Type B pancreatic cell (in vitro differentiated cells): Measurements from ENCODE around the gene ABLIM1. TPM values are rescaled to one million over a fixed set of nuclear protein-coding genes. Genes with fewer than 3 reads are reported as not detected.

Experiments
- DNase-seq: peaks from one replicate; pipeline ENCODE4 v3.0.0; 2021; ENCODE audit warnings: mixed read lengths; ENCODE audit not compliant: unreplicated experiment; ENCODE audit errors: extremely low spot score
- H3K27ac Mint-ChIP-seq: 2 replicates; pipeline ENCODE4 v1.8.0; 2021; ENCODE audit warnings: mild to moderate bottlenecking, mixed read lengths
- H3K27me3 Mint-ChIP-seq: 2 replicates; pipeline ENCODE4 v1.8.0; 2021; ENCODE audit warnings: mixed read lengths
- H3K36me3 Mint-ChIP-seq: 2 replicates; pipeline ENCODE4 v1.8.0; 2021; ENCODE audit warnings: mixed read lengths
- H3K4me1 Mint-ChIP-seq: one replicate; pipeline ENCODE4 v1.8.0; 2021; ENCODE audit warnings: mixed read lengths; ENCODE audit not compliant: unreplicated experiment
- H3K4me3 Mint-ChIP-seq: 2 replicates; pipeline ENCODE4 v1.8.0; 2021; ENCODE audit warnings: mild to moderate bottlenecking, mixed read lengths
- H3K9me3 Mint-ChIP-seq: 2 replicates; pipeline ENCODE4 v1.8.0; 2021; ENCODE audit warnings: mixed read lengths
- total RNA-seq: library from RNA; stranded (reverse); gene quantifications from 2 replicates; pipeline ENCODE4 v1.2.1, GENCODE V29; 2021; ENCODE audit warnings: low replicate concordance
- TF ChIP-seq, protein P1 (sequence below): fragments of 200-600 bp; sonication (generic); conservative IDR thresholded peaks from 2 replicates; pipeline ENCODE4 v1.5.0; 2021; ENCODE audit warnings: antibody characterized with exemption, mild to moderate bottlenecking

ABLIM1 gene
- total RNA-seq, 1 donor from 2014 or later: 77.7 TPM

DNA sequence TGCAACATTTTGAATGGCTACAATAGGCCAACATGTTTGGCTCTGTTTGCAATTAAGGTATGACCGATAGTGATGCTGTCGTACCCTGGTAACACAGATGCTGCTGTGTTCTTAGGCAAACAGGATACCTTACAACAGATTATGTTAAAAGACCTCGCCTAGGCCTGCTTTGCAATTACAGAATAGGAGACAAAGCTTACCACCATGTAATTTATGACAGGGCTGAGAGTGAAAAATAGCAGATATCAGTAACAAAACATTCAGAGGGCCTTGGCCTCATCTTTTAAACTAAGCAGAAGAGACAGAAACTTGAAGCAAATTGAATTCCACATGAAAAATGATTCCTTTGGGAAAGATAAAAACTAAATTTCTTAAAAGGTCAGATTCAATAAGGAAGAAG is 29.4 kb upstream of the ABLIM1 start:
- TF ChIP-seq, protein P1, sequence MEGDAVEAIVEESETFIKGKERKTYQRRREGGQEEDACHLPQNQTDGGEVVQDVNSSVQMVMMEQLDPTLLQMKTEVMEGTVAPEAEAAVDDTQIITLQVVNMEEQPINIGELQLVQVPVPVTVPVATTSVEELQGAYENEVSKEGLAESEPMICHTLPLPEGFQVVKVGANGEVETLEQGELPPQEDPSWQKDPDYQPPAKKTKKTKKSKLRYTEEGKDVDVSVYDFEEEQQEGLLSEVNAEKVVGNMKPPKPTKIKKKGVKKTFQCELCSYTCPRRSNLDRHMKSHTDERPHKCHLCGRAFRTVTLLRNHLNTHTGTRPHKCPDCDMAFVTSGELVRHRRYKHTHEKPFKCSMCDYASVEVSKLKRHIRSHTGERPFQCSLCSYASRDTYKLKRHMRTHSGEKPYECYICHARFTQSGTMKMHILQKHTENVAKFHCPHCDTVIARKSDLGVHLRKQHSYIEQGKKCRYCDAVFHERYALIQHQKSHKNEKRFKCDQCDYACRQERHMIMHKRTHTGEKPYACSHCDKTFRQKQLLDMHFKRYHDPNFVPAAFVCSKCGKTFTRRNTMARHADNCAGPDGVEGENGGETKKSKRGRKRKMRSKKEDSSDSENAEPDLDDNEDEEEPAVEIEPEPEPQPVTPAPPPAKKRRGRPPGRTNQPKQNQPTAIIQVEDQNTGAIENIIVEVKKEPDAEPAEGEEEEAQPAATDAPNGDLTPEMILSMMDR: no peak
- DNase-seq: no peak
- Mint-ChIP-seq H3K27me3 (no peaks in the 10 kb centered on the region), H3K4me3 (peak overlapping the region; percentile 13), H3K36me3 (no peaks in the 10 kb centered on the region), H3K27ac (peak overlapping the region; percentile 64), H3K4me1 (peaks cover 43% of the 10 kb centered on the region), H3K9me3 (peaks cover 4% of the 10 kb centered on the region)

DNA sequence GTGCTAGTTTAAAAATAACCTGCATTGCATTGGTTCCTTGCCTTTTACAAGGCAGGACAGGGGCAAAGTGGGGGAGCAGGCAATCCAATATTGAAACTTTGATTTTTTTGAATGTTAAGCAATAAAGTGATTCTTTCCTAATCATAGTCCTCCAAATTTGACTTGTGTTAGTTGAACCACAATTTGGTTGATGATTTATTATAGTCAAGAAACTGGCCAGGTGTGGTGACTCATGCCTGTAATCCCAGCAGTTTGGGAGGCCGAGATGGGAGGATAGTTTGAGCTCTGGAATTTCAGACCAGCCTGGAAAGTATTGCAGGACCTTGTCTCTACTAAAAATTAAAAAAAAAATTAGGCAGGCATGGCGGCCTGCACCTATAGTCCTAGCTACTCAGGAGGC is 27.9 kb upstream of the ABLIM1 start:
- H3K36me3 Mint-ChIP-seq: no peaks in the 10 kb centered on the region
- DNase-seq: no peak
- peaks cover 44% of the 10 kb centered on the region for H3K4me1 Mint-ChIP-seq
- TF ChIP-seq, protein P1: no peak
- H3K9me3 Mint-ChIP-seq: peaks cover 4% of the 10 kb centered on the region
- H3K4me3 Mint-ChIP-seq: no peak overlapping the region
- H3K27me3 Mint-ChIP-seq: no peaks in the 10 kb centered on the region
- H3K27ac Mint-ChIP-seq: no peak overlapping the region

DNA sequence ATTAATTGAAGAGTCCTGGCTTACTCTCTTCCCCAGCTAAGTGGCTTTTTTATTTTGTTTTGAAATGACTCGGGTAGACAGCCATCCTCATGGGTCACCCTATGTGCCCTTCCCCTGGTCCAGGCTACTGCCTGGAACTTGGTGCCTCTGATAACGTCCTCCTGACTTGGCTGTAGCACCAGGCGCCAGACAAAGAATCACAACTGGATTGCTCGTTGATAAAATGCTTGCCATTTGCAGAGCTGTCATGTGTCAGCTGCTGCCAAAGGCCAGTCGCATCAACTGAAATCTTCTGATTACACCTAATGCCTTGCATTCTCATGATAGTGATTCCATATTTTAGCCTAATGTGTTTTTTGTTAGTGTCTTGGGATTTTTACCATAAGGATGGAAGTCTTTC is 27.4 kb upstream of the ABLIM1 start:
- Mint-ChIP-seq H3K36me3 (no peaks in the 10 kb centered on the region), H3K9me3 (peaks cover 4% of the 10 kb centered on the region), H3K27ac (peak overlapping the region; percentile 86), H3K4me1 (peaks cover 44% of the 10 kb centered on the region), H3K27me3 (no peaks in the 10 kb centered on the region), H3K4me3 (peak overlapping the region; percentile 9)
- TF ChIP-seq, protein P1: no peak
- DNase-seq: no peak

- TF ChIP-seq, protein P1: no peak
- Mint-ChIP-seq H3K36me3 (no peaks in the 10 kb centered on the region), H3K4me1 (peaks cover 44% of the 10 kb centered on the region), H3K27ac (peak overlapping the region; percentile 86), H3K27me3 (no peaks in the 10 kb centered on the region), H3K4me3 (peak overlapping the region; percentile 62), H3K9me3 (peaks cover 4% of the 10 kb centered on the region)
- no peak for DNase-seq
These were observed 26.7 kb upstream of the ABLIM1 start for GRCh38 chr10:114684822-114685209.

DNA sequence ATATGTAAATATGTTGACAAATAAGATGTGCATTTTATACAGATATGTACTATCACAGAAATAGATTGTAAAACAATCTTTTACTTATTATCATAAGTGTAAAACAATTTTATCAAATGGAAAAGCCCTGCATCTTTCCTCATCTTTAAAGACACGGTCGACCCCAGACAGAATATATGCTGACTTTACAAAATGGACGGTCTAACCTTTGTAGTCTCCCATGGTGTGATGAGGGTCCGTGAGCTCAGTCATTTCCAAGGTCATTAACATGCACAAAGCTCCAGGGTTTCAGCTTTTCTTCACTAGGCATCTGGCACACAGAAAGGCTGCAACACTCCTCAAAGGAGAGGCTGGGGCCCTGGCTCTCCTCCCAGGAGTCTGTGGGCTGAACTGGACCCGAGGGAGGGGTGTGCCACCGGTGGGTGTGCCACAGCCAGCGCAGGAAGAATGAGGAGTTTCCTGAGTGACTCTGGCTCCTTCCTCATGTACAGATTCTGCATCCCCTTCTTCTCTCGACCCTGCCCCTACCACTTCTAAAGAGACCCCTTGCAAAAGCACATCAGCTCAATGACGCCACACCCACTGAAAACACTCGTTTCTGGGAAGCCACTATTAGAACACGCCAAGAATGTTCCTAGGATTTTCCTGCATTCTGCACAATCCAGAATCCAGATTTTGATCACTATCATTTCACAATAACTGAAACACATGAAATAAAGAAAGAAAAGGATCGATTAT is 26.2 kb upstream of the ABLIM1 start:
- Mint-ChIP-seq H3K27me3 (no peaks in the 10 kb centered on the region), H3K4me1 (peaks cover 44% of the 10 kb centered on the region), H3K4me3 (peak overlapping the region; percentile 62), H3K27ac (peak overlapping the region; percentile 86), H3K36me3 (no peaks in the 10 kb centered on the region), H3K9me3 (peaks cover 4% of the 10 kb centered on the region)
- TF ChIP-seq, protein P1: no peak
- no peak for DNase-seq
